ENCODE measurements around the gene TRAF3IP3.
A peak's percentile ranks its signal among the peaks of the same experiment; 100 is the strongest.

TRAF3IP3 gene

GRCh38 chr1:209802117-209802779 lies 46.4 kb downstream of the TRAF3IP3 start:
- no peak for DNase-seq

- DNase-seq: no peak
Measured at GRCh38 chr1:209802780-209803152, 46.9 kb downstream of the TRAF3IP3 start.

- DNase-seq: no peak
Measured at GRCh38 chr1:209803568-209803967, 47.7 kb downstream of the TRAF3IP3 start.

- DNase-seq: no peak
Measured at GRCh38 chr1:209805341-209805781, 49.5 kb downstream of the TRAF3IP3 start.

GRCh38 chr1:209805875-209806760 lies 50.3 kb downstream of the TRAF3IP3 start, which contains the start of gene IRF6:
Gene IRF6 (minus strand): TSS chr1:209806142. CDS start chr1:209801413, 4,729 bp downstream.
- DNase-seq: peak; percentile 96

GRCh38 chr1:209807509-209807908 lies 51.7 kb downstream of the TRAF3IP3 start:
- DNase-seq: no peak

GRCh38 chr1:209808059-209808581 lies 52.3 kb downstream of the TRAF3IP3 start:
- DNase-seq: peak; percentile 15 to 43

GRCh38 chr1:209809611-209810010 lies 53.8 kb downstream of the TRAF3IP3 start:
- DNase-seq: no peak

- no peak for DNase-seq
Measured at GRCh38 chr1:209810783-209811182, 54.9 kb downstream of the TRAF3IP3 start.

- DNase-seq: no peak
Measured at GRCh38 chr1:209813902-209814301, 58.0 kb downstream of the TRAF3IP3 start.

- DNase-seq: no peak
Measured at GRCh38 chr1:209815490-209815889, 59.6 kb downstream of the TRAF3IP3 start.

- no peak for DNase-seq
Measured at GRCh38 chr1:209815931-209816341, 60.1 kb downstream of the TRAF3IP3 start.

GRCh38 chr1:209816923-209817322 lies 61.1 kb downstream of the TRAF3IP3 start:
- DNase-seq: no peak

GRCh38 chr1:209817691-209818090 lies 61.8 kb downstream of the TRAF3IP3 start:
- DNase-seq: no peak

GRCh38 chr1:209819058-209819457 lies 63.2 kb downstream of the TRAF3IP3 start:
- no peak for DNase-seq

- no peak for DNase-seq
Measured at GRCh38 chr1:209820986-209821385, 65.1 kb downstream of the TRAF3IP3 start.

GRCh38 chr1:209822706-209823105 lies 66.9 kb downstream of the TRAF3IP3 start:
- DNase-seq: no peak

GRCh38 chr1:209823143-209824041 lies 67.5 kb downstream of the TRAF3IP3 start:
- peak; percentile 71 to 75 for DNase-seq

GRCh38 chr1:209825591-209826434 lies 70.0 kb downstream of the TRAF3IP3 start:
- DNase-seq: no peak

- DNase-seq: peak; percentile 98 to 99
Measured at GRCh38 chr1:209827384-209828262, 71.8 kb downstream of the TRAF3IP3 start, which contains the start of gene UTP25. Gene UTP25 (plus strand): TSS chr1:209827972. CDS start chr1:209828064, 92 bp downstream.

Data from NCI-H2081 (cell line).